HG03097 (cell line): ENCODE results near the gene KCNJ4.

Experiments
- ATAC-seq: cut with Tn5 transposase; IDR thresholded peaks from one replicate; pipeline ENCODE4 v1.9.1; 2021; ENCODE audit not compliant: unreplicated experiment, low FRiP score

KCNJ4 gene

GRCh38 chr22:38455076-38455529 is at the start of gene KCNJ4:
Gene KCNJ4, minus strand, starts transcription at chr22:38455199. Its CDS starts 27,067 bp downstream, at chr22:38428132.
- ATAC-seq, result no peak

GRCh38 chr22:38503021-38503420 is 48.0 kb upstream of the KCNJ4 start:
- ATAC-seq, result no peak

- ATAC-seq, result no peak
These were observed 47.0 kb upstream of the KCNJ4 start for GRCh38 chr22:38501797-38502672.

GRCh38 chr22:38497869-38498268 is 42.9 kb upstream of the KCNJ4 start:
- ATAC-seq, result no peak

- ATAC-seq, result no peak
These were observed 39.9 kb upstream of the KCNJ4 start for GRCh38 chr22:38494939-38495338.

- ATAC-seq, result no peak
These were observed 39.5 kb upstream of the KCNJ4 start for GRCh38 chr22:38494498-38494897.

- no peak for ATAC-seq
These were observed 36.8 kb upstream of the KCNJ4 start for GRCh38 chr22:38491707-38492348.

- ATAC-seq, result no peak
These were observed 35.9 kb upstream of the KCNJ4 start for GRCh38 chr22:38490915-38491314.

- no peak for ATAC-seq
These were observed 35.5 kb upstream of the KCNJ4 start for GRCh38 chr22:38490475-38490874.

GRCh38 chr22:38489561-38490145 is 34.7 kb upstream of the KCNJ4 start:
- ATAC-seq, result no peak

GRCh38 chr22:38489142-38489541 is 34.1 kb upstream of the KCNJ4 start:
- ATAC-seq, result no peak

- no peak for ATAC-seq
These were observed 32.9 kb upstream of the KCNJ4 start for GRCh38 chr22:38487946-38488345.

- no peak for ATAC-seq
These were observed 30.8 kb upstream of the KCNJ4 start for GRCh38 chr22:38485783-38486182.

GRCh38 chr22:38484244-38484643 is 29.2 kb upstream of the KCNJ4 start:
- ATAC-seq, result no peak

GRCh38 chr22:38482662-38483308 is 27.8 kb upstream of the KCNJ4 start:
- no peak for ATAC-seq

GRCh38 chr22:38481871-38482332 is 26.9 kb upstream of the KCNJ4 start:
- ATAC-seq, result no peak

GRCh38 chr22:38481162-38481870 is 26.3 kb upstream of the KCNJ4 start:
- no peak for ATAC-seq

- no peak for ATAC-seq
These were observed 24.3 kb upstream of the KCNJ4 start for GRCh38 chr22:38479096-38479837.

GRCh38 chr22:38477585-38477984 is 22.6 kb upstream of the KCNJ4 start:
- ATAC-seq, result no peak
